OCI-LY1 (cell line): Measurements from ENCODE around the gene ACTC1.

ENCODE experiments used
- H2AFZ ChIP-seq: fragments of 200-600 bp; sonication (generic), shearing (Covaris generic); 2 replicates; pipeline ENCODE4 v1.6.0; 2014; ENCODE audit warnings: antibody characterized with exemption, mild to moderate bottlenecking, low read length
- H3F3A ChIP-seq: fragments of 200-600 bp; sonication (generic), shearing (Covaris generic); 2 replicates; pipeline ENCODE4 v1.6.0; 2014; ENCODE audit warnings: mild to moderate bottlenecking, antibody characterized with exemption, low read length, moderate library complexity; ENCODE audit not compliant: insufficient read depth
- H3K27ac ChIP-seq: fragments of 200-600 bp; sonication (generic); 2 replicates; pipeline ENCODE4 v1.5.1; 2014; ENCODE audit warnings: low read length, mixed run types, mild to moderate bottlenecking, low read depth; ENCODE audit not compliant: poor library complexity, severe bottlenecking
- H3K27me3 ChIP-seq: fragments of 200-600 bp; sonication (generic); 2 replicates; pipeline ENCODE4 v1.6.0; 2014; ENCODE audit warnings: antibody characterized with exemption, mild to moderate bottlenecking, low read length, moderate library complexity; ENCODE audit not compliant: insufficient read depth
- H3K36me3 ChIP-seq: fragments of 200-600 bp; sonication (generic); 2 replicates; pipeline ENCODE4 v1.6.1; 2014; ENCODE audit warnings: mild to moderate bottlenecking, antibody characterized with exemption, low read length, moderate library complexity, mixed read lengths; ENCODE audit not compliant: insufficient read depth
- H3K4me1 ChIP-seq: fragments of 200-600 bp; sonication (generic); 2 replicates; pipeline ENCODE4 v1.5.1; 2014; ENCODE audit warnings: mild to moderate bottlenecking, low read length, moderate library complexity; ENCODE audit not compliant: insufficient read depth, severe bottlenecking
- H3K4me2 ChIP-seq: fragments of 200-600 bp; sonication (generic), shearing (Covaris generic); 2 replicates; pipeline ENCODE4 v1.6.1; 2014; ENCODE audit warnings: low read length
- H3K4me3 ChIP-seq: fragments of 200-600 bp; sonication (generic); 2 replicates; pipeline ENCODE4 v1.5.1; 2014; ENCODE audit warnings: low read length, low read depth, mild to moderate bottlenecking, mixed read lengths; ENCODE audit not compliant: poor library complexity, severe bottlenecking
- H3K79me2 ChIP-seq: fragments of 200-600 bp; shearing (Covaris generic); 2 replicates; pipeline ENCODE4 v1.6.1; 2016; ENCODE audit warnings: mixed run types, low read length, mixed read lengths; ENCODE audit not compliant: insufficient read depth
- H3K9ac ChIP-seq: fragments of 200-600 bp; sonication (generic), shearing (Covaris generic); 2 replicates; pipeline ENCODE4 v1.6.1; 2014; ENCODE audit warnings: mild to moderate bottlenecking, low read length, mixed read lengths
- H3K9me2 ChIP-seq: fragments of 200-600 bp; sonication (generic), shearing (Covaris generic); 2 replicates; pipeline ENCODE4 v1.6.1; 2014; ENCODE audit warnings: low read depth, mild to moderate bottlenecking, low read length, mixed read lengths
- H3K9me3 ChIP-seq: fragments of 200-600 bp; shearing (Covaris generic); 2 replicates; pipeline ENCODE4 v1.6.1; 2014; ENCODE audit warnings: low read length, mixed read lengths
- H4K20me1 ChIP-seq: fragments of 200-600 bp; sonication (generic), shearing (Covaris generic); 2 replicates; pipeline ENCODE4 v1.6.0; 2016; ENCODE audit warnings: mild to moderate bottlenecking, low read length; ENCODE audit not compliant: insufficient read depth
- EZH2 ChIP-seq: fragments of 200-600 bp; sonication (generic), shearing (Covaris generic); IDR thresholded peaks from 2 replicates; pipeline ENCODE4 v1.8.0; 2017; ENCODE audit warnings: borderline replicate concordance, mixed run types, mild to moderate bottlenecking, antibody characterized with exemption, low read length, moderate library complexity, mixed read lengths
- TF ChIP-seq, protein P1 (sequence below): fragments of 200-600 bp; sonication (generic), shearing (Covaris generic); IDR thresholded peaks from 2 replicates; pipeline ENCODE4 v1.5.1; 2017; ENCODE audit warnings: mild to moderate bottlenecking, antibody characterized with exemption, low read length, moderate library complexity, mixed read lengths

ACTC1 gene

GRCh38 chr15:34755419-34755773 is 40.0 kb downstream of the ACTC1 start:
- H4K20me1 ChIP-seq = no peaks in the 10 kb centered on the region
- H3K27me3 ChIP-seq = no peaks in the 10 kb centered on the region
- H3K9me3 ChIP-seq = no peaks in the 10 kb centered on the region
- TF ChIP-seq, protein P1, sequence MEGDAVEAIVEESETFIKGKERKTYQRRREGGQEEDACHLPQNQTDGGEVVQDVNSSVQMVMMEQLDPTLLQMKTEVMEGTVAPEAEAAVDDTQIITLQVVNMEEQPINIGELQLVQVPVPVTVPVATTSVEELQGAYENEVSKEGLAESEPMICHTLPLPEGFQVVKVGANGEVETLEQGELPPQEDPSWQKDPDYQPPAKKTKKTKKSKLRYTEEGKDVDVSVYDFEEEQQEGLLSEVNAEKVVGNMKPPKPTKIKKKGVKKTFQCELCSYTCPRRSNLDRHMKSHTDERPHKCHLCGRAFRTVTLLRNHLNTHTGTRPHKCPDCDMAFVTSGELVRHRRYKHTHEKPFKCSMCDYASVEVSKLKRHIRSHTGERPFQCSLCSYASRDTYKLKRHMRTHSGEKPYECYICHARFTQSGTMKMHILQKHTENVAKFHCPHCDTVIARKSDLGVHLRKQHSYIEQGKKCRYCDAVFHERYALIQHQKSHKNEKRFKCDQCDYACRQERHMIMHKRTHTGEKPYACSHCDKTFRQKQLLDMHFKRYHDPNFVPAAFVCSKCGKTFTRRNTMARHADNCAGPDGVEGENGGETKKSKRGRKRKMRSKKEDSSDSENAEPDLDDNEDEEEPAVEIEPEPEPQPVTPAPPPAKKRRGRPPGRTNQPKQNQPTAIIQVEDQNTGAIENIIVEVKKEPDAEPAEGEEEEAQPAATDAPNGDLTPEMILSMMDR = no peak
- no peak for TF ChIP-seq EZH2
- H3K79me2 ChIP-seq = no peaks in the 10 kb centered on the region
- no peaks in the 10 kb centered on the region for H3F3A ChIP-seq
- H3K4me3 ChIP-seq = no peak overlapping the region
- H3K9ac ChIP-seq = no peak overlapping the region
- no peaks in the 10 kb centered on the region for H3K4me1 ChIP-seq
- no peaks in the 10 kb centered on the region for H3K36me3 ChIP-seq
- no peaks in the 10 kb centered on the region for H3K9me2 ChIP-seq
- H2AFZ ChIP-seq = no peak overlapping the region
- no peak overlapping the region for H3K4me2 ChIP-seq
- no peak overlapping the region for H3K27ac ChIP-seq

- Histone ChIP-seq H3K27me3 (no peaks in the 10 kb centered on the region), H3K79me2 (no peaks in the 10 kb centered on the region), H3K9me3 (no peaks in the 10 kb centered on the region), H2AFZ (no peak within 1 kb of the TSS), H3K4me1 (no peaks in the 10 kb centered on the region), H3K4me2 (no peak within 1 kb of the TSS), H3F3A (no peaks in the 10 kb centered on the region), H3K9ac (no peak within 1 kb of the TSS), H3K36me3 (no peaks in the 10 kb centered on the region), H3K4me3 (no peak within 1 kb of the TSS), H3K27ac (no peak within 1 kb of the TSS), H4K20me1 (no peaks in the 10 kb centered on the region), H3K9me2 (no peaks in the 10 kb centered on the region)
- TF ChIP-seq, protein P1 = no peak
- no peak for TF ChIP-seq EZH2
Measured at GRCh38 chr15:34754674-34755418, 40.5 kb downstream of the ACTC1 start, which contains the start of gene GJD2. Gene GJD2 (minus strand): TSS chr15:34754998. CDS start chr15:34754488, 510 bp downstream.

- Histone ChIP-seq H3K9ac (no peak overlapping the region), H3K79me2 (no peaks in the 10 kb centered on the region), H3K9me3 (no peaks in the 10 kb centered on the region), H3K4me2 (no peak overlapping the region), H3K4me3 (no peak overlapping the region), H3K36me3 (no peaks in the 10 kb centered on the region), H2AFZ (no peak overlapping the region), H3K4me1 (no peaks in the 10 kb centered on the region), H3K9me2 (no peaks in the 10 kb centered on the region), H3F3A (no peaks in the 10 kb centered on the region), H4K20me1 (no peaks in the 10 kb centered on the region), H3K27me3 (no peaks in the 10 kb centered on the region), H3K27ac (no peak overlapping the region)
- no peak for TF ChIP-seq EZH2
- TF ChIP-seq, protein P1 = no peak
Measured at GRCh38 chr15:34754171-34754601, 41.2 kb downstream of the ACTC1 start.
